HG03095 (cell line): ENCODE data around the gene FBXL20.
"Not testable (repeated sequence)": the region's sequence is repeated elsewhere in the genome, so short reads cannot be mapped to it uniquely, and the experiment has no call there.

ENCODE experiments used
- ATAC-seq: cut with Tn5 transposase; IDR thresholded peaks from one replicate; pipeline ENCODE4 v1.9.1; 2021; ENCODE audit warnings: moderate library complexity; ENCODE audit not compliant: unreplicated experiment

Gene FBXL20, protein sequence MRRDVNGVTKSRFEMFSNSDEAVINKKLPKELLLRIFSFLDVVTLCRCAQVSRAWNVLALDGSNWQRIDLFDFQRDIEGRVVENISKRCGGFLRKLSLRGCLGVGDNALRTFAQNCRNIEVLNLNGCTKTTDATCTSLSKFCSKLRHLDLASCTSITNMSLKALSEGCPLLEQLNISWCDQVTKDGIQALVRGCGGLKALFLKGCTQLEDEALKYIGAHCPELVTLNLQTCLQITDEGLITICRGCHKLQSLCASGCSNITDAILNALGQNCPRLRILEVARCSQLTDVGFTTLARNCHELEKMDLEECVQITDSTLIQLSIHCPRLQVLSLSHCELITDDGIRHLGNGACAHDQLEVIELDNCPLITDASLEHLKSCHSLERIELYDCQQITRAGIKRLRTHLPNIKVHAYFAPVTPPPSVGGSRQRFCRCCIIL

DNA sequence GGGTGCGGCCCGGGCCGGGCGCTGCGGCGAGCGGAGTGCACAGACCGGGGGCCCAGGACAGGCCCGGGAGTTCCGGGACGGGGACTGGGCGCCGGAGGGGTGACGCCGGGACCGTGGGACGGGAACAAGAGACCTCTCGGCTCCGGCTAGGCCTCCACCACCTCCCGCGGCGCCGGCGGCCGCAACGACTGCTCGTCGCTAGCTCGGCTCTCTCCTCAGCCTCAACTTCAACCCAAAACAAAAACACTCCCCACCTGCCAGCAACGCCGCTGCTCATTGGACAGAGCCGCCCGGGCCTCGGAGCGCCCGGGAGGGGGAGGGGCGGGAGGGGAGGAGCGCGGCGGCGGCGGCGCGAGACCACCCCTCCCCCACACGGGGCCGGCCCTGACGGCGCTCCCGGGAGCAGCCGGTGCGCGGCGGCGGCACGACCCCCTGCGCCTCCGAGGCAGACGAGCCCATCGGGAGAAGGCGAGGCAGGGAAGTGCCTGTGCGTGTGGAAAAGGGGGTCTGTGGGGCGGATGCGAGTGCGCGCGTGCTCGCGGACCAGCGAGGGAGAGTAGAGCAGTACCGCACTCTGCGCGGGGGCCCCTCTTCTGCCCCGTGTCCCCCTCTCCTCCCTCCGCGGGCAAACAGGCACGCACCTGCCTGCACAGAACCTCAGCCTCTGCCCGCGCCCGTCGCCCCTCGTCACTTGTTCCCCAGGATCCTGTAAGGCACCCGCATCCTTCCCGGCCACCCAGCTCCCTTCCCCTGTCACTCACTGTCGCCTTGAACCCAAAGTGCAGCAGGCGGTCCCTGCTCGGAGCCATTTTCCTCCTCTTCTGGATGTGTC, at the start of gene FBXL20:
Gene FBXL20 (minus strand): TSS at position 215 of the 832 bp plus-strand sequence. CDS start 224 bp downstream, outside the sequence.
- peak; percentile 52 for ATAC-seq

DNA sequence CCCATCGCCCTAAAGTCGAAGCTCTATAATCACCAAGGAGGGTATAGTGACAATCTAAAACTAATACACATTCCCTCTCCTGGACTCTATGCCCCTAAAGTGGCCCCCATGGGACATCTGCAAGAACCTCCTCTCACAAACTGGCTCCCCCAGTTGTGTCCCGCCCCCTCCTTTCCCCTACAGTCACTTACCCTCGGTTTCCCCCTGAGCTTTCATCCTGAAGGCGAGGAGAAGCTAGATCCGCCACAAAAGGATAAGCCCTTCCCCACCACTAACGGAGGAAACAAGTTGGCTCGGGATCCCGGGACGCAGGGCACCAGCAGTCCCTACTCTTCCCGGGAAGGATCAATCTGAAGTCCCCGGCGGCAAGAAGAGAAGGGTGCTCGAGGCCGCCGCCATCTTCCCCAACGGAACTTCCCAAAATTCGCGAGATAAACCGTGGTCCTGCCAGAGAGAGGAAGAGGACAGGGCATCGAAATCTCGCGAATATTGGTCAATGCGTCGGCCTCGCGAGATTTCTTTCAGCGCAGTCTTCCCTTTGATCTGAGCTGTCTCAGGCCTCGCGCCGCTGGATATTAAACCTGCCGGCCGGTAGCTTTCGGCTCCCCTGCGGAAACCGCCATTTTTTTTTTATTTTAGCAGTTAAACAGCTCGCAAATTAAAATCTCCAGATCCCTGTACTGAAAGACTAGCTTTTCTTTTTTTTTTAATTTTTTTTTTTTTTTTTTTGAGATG, 49.6 kb upstream of the FBXL20 start, which contains the start of gene MED1:
Gene MED1 (minus strand): TSS at position 417 of the 735 bp plus-strand sequence. CDS start 201 bp downstream, at position 216.
- ATAC-seq: peak; percentile 83

DNA sequence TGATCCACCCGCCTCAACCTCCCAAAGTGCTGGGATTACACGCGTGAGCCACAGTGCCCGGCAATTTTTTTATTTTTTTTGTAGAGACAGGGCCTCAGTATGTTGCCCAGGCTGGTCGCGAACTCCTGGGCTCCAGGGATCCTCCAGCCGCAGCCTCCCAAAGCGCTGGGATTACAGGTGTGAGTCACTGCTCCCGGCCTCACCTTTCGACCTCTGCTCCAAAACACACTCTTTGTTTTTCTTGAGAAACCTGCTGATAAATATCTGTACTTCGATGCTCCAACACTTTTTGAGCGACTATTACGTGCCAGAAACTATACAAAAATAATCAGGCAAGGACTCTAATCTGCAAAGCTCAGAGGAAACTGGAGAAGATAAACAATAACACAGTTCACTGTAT, 48.6 kb upstream of the FBXL20 start:
- no peak for ATAC-seq

DNA sequence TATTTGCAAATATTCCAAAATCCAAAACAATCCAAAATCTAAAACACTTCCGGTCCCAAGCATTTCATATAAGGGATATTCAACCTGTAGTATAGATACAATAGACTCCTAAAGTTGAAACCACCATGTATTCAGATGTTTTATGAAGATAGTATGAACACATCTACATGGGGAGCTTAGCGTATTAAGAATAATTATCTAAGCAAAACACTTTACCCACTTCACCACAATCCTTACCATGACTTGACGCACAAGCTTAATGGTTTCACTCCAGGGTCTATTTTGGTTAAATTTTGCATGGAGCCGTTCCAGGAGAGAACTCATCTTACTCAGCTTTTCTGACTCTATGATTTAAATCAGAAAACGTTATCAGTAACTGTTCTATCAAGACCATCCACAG, 46.1 kb upstream of the FBXL20 start:
- ATAC-seq: no peak

DNA sequence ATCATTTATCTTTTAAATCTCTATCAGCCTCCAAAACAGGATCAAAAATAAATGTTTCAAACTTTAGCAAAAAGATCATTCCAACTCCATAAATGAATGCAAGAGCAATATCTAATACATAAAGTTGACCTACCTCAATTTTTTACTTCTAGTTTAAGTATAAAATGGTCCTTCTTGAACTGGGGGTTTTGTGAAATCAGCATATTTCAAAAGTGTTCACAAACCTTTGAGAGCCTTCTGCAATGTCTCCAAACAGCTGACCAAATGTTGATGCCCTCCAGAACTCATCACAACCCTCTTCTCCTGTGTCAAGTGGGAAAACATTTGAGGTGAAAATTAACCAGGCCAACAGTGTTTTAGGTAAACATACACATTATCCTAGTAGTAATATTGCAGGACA, 41.9 kb upstream of the FBXL20 start:
- no peak for ATAC-seq

DNA sequence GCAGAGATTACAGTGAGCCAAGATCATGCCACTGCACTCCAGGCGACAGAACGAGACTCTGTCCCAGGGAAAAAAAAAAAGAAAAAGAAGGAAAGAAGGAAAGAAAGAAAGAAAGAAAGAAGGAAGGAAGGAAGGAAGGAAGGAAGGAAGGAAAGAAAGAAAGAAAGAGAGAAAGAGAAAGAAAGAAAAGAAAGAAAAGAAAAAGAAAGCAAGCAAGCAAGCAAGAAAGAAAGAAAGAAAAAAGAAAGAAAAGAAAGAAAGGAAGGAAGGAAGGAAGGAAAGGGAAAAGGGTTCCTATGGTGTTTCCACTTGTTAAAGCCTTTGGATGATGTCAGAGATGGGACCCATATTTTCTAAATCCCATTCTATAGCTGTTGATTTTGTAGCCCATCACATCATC, 38.4 kb upstream of the FBXL20 start:
- ATAC-seq: not testable (repeated sequence)

DNA sequence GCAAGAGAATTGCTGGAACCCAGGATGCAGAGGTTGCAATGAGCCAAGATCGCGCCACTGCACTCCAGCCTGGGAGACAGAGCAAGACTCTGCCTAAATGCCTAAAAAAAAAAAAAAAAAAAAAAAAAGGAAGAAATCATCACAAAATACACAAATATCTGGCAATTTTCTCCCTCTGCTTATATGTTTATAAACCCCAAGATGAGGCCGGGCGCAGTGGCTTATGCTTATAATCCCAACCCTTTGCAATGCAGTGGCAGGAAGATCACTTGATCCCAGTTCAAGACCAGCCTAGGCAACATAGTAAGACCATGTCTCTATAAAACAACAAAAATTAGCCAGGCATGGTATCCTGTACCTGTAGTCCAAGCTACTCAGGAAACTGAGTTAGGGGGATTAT, 28.2 kb upstream of the FBXL20 start:
- ATAC-seq: no peak

DNA sequence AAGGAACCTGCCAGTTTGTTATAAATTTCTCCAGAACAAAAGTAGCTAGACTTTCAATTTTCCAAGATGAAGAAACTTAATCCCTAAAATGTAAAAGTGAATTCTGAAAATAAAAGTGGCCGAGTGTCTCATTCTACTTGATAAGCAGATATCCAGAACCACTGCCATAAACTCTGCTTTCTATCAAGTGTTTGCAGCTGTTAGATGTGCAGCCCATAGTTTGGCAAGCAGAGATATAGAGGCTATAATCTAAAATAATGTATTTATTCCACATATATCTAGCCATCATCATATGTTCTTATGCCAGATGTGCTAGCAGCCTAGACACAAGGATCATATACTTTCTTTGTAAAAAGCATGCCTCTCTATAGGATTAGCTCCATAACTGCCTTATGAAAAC, 14.7 kb upstream of the FBXL20 start:
- ATAC-seq: no peak

DNA sequence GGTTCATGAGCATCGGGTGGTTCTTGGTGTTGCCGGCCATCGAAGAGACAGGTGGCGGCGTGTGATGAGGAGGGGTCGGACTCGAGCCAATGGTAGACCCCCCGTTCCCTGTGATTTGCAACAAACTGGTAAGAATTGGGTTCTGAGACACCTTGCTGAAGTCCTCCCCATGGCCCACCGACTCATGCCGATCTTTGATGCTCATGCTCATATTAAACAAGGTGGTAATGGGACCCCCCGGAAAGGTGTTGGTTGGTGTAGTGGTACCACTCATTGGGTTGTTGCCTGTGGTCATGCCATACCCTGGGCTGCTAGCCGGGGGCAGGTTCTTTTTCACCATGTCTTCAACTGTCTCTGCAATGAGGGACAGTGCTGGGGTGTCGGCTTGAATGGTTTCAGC, 8.9 kb upstream of the FBXL20 start:
- ATAC-seq: no peak

DNA sequence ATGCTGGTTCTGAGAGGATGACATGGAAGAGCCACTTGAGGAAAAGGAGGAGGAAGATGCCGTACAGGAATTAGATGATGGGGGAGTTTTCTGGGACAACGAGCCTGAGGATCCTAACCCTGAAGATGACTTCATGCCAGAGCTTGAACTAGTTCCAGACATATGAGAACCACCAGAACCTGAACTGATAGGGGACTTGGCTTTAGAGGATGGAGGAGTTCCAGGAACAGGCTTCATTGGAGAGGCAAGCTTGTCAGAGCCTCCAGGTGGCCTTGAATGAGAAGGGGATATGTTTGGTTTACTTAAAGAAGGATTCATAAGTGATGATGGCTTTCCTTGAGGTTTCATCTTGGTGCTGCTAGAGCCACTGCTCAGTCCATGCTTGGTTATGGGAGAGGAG, 6.9 kb upstream of the FBXL20 start:
- ATAC-seq: no peak

DNA sequence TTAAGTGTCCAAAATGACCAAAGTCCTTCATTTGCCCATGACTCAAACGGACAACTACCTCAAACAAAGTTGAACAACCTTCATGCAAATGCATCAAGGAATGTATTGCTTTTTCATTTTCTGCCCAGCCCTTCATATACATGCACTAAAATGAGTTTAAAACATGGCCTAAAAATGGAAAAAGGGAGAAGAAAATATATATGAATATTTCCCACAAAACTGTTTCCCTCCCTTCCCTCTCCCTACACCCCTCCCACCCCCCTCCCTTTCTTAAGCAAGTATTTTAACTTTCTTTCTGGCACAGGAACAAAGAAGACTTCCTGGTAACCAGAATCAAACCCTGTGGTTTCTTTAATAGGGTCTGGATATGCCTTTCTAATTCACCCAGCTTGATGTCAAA, 5.5 kb upstream of the FBXL20 start:
- ATAC-seq: no peak

DNA sequence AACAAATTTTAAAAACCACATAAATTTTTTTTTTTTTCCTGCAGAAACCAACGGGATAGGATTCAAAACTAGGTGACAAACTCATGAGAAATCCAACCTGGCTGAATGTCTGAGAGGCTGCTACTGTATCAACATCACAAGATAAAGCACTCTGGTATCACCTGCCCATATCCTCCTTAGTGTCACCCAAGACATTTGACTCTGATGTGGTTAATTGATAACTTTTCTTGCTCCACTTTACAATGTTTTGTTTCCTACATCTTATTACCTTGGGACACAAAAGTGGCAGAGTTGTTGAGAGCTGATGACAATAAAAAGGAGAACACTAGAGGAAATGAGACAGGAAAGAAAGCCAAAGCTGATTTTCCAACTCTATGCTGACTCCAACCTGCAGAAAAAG, 4.0 kb upstream of the FBXL20 start:
- ATAC-seq: no peak

DNA sequence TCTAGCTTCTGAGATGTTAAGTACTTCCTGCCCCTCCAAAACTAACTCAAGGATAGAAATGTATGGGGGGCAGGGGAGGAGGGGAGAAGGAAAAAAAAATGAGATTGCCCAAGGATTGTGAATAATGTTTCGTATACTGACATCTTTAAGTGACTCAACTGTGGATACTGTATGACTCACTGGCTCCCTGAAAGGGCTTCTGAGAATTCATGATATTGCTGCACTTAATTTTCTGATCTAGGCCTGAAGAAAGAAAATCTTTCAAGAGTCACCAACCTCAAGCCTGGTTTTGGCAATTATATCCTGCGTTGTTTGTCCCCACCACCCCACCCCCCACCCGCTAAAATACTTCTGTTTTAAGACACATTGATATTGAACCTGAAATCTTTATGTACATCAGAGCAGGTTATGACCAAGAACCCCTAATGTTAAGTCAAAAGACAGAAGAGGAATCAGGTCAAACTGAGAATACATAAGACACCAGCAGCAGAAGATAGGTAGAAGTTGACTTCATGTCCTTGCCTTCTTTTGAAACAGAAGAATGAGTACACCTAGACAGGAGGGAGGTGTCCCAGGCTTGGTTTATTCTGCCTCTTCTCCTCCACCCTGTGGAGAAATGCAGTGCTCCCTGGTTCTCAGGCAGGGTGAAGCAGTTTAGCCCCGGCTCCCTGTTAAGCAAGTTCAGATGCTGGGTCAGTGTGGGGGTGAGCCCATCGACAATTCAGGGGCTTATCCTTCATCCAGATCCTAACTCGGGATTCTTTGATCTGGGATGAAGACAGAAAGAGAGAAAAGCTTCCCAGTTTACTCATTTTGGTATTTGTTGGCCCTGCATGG, 3.3 kb upstream of the FBXL20 start:
- no peak for ATAC-seq

DNA sequence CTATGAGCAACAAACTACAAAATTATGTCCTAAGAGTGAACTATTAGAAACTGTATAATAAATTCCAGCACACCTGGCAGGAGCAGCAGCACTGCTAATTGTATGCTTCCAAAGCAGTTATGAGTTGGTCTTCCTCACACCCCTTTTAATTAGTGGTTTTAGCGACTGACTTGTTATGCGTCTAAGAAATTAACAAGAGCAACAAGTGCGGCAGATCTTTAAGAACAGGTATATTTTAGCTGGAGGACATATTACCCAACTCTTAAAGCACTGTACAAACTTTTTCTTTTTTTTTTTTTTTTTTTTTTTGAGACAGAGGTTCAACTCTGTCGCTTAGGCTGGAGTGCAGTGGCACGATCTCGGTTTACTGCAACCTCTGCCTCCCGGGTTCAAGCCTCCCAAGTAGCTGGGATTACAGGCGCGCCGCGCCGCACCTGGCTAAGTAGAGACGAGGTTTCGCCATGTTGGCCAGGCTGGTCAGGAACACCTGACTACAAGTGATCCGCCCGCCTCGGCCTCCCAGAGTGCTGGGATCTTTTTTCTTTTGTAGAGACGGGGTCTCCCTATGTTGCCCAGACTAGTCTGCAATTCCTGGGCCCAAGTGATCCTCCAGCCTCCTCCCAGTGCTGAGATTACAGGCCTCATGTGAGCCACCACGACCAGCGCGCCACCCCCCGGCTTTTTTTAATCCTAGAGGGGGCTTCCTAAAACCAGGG, 1.6 kb upstream of the FBXL20 start:
- ATAC-seq: no peak

DNA sequence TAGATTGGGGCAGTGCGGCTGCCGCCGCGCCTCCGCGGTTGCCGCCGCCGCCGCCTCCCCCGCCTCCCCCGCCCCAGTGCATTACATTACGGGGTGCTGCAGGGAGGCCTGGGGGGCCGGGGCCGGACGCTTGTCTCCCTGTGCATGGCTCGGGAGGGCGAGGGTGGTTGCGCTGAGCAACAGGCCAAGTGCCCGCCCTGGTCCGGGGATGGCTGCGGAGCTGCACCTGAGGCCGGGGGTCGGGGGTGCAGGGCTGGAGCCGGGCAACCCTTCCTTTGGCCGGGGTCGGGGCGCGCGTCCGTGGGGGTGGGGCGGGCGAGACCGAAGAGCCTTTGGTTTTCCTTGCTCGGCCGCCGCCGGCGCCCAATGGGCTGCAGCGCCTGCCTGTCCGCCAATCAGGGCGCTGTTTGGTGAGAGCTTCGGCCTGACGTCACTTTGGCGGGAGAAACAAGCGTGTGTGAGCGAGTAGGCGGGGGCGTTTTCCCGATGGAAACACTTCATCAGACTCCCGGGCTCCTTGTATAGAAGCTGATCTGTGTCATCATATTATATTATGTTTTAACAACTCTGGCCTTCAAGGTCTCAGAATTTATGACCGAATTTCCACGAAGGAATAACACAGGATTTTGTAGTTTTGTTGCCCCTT, 941 bp upstream of the FBXL20 start:
- ATAC-seq: peak; percentile 57

DNA sequence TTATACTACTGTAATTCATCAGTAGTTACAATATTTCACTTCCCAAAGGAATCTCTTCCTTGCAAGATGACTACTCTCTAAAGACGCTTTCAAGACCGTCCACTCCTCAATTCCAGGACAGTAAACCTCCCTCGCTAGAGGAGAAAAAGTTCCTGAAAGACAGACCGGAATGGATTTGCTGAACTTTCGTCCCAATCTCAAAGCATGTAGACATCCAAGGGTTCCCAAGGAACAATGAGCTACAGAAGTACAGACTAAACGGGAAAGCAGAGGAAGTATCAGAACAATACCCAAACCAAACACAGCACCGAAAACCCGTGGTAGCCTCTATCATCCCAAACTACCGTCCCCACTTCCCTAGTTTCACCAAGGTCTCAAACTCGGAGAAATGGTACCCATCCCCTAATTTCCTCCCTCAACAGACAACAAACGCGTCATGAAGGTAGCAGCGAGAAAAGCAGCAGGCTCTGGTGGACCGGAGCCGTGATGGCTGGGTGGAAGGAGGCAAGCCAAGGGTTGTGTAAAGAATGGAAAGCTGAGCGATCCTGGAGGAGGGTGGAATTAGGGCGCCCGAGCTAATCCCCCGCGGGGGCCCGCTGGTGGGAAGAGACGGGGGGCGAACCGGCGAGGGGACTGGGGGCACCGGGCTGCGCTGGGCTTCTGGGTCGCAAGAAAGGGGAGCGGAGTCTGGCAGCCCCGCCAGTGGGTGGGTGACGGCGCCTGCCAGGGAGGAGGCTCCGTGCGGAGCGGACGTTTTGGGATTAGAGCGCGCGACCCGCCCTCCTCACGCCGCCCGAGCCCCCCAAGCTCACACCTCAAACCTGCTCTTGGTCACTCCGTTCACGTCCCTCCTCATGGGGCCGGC, 647 bp downstream of the FBXL20 start:
- peak; percentile 10 for ATAC-seq

DNA sequence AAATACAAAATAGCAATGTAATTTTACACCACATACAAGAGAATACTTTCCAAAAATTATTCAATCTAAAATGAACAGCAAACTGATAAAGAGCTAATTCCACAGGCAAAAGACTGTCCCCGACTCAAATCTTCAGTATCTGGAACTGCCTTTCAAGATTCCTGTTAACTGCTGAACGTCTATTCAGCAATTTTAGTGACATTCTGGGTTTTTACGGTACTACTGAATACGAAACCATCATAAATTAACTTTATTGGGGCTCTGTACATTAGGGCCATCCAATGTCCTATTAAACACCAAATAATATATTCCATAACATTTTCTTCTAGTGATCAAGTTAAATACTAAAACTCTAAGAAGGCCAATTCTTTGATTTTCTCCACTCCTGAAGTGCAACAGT, 1.6 kb downstream of the FBXL20 start:
- ATAC-seq: no peak

DNA sequence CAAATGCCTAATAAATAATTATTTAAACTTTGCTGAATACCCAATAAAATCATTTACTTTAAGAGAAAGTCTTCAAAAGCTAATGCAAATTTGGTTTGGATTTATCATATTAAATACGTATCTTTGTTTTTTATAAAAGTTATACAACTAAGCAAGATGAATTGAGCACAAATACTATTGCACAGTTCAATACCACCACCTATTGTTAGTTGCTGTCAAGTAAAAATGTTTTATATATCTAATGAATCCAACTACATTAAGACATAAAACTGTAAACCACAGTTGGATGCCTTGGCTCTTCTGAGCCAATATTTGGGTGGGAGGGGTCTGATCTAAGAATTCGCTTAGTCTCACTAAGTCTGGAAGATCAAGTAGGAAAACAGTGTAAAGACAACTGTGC, 7.7 kb downstream of the FBXL20 start:
- no peak for ATAC-seq
